Stimulated activated CD8-positive, alpha-beta memory T cell treated with anti-CD3 and anti-CD28 coated beads, Interleukin-4, amount 100 ng/mL, for 24 hours (primary cell): ENCODE data around the gene MLPH.
"Not testable (repeated sequence)": the region's sequence is repeated elsewhere in the genome, so short reads cannot be mapped to it uniquely, and the experiment has no call there.

Experiments used
- DNase-seq: peaks from one replicate; pipeline ENCODE4 v3.0.0-alpha.2; 2020; ENCODE audit warnings: low read depth

The MLPH gene

GRCh38 chr2:237588044-237588696 is 101.1 kb downstream of the MLPH start:
- DNase-seq, result no peak

GRCh38 chr2:237590272-237591140 is 103.5 kb downstream of the MLPH start, which contains the start of gene RAB17:
RAB17 (minus strand) TSS chr2:237590734; CDS start chr2:237586154, 4,580 bp downstream.
- no peak for DNase-seq

- DNase-seq, result no peak
These were observed 104.3 kb downstream of the MLPH start for GRCh38 chr2:237591141-237591881.

- no peak for DNase-seq
These were observed 105.5 kb downstream of the MLPH start for GRCh38 chr2:237592425-237592980.

GRCh38 chr2:237593036-237593435 is 106.0 kb downstream of the MLPH start:
- DNase-seq, result no peak

GRCh38 chr2:237593596-237594320 is 106.7 kb downstream of the MLPH start:
- DNase-seq, result no peak

- DNase-seq, result no peak
These were observed 107.4 kb downstream of the MLPH start for GRCh38 chr2:237594514-237594871.

GRCh38 chr2:237595829-237596519 is 108.9 kb downstream of the MLPH start:
- DNase-seq, result not testable (repeated sequence)

- DNase-seq, result no peak
These were observed 109.6 kb downstream of the MLPH start for GRCh38 chr2:237596520-237597195.

GRCh38 chr2:237597196-237598145 is 110.4 kb downstream of the MLPH start:
- no peak for DNase-seq

- DNase-seq, result no peak
These were observed 111.6 kb downstream of the MLPH start for GRCh38 chr2:237598468-237599208.

GRCh38 chr2:237599465-237600110 is 112.5 kb downstream of the MLPH start:
- no peak for DNase-seq

GRCh38 chr2:237600205-237600846 is 113.3 kb downstream of the MLPH start:
- DNase-seq, result no peak

- no peak for DNase-seq
These were observed 114.5 kb downstream of the MLPH start for GRCh38 chr2:237601453-237602116.

GRCh38 chr2:237602409-237602808 is 115.4 kb downstream of the MLPH start:
- DNase-seq, result no peak

GRCh38 chr2:237603049-237603717 is 116.1 kb downstream of the MLPH start:
- no peak for DNase-seq
